ENCODE results near the gene CD320. TPM values are rescaled to one million over a fixed set of nuclear protein-coding genes. Genes with fewer than 3 reads are reported as not detected.

The CD320 gene
- total and polyA plus RNA-seq, 4 donors, result 19.1 to 55.6 (median 46.2) TPM

GRCh38 chr19:8261881-8262280 lies 46.3 kb downstream of the CD320 start:
- Histone ChIP-seq H3K9ac (ENCODE audit: insufficient read depth in 1 of 2, low read length in 2 of 2) (no peak overlapping the region), H3K27me3 (ENCODE audit: control insufficient read depth in 3 of 3, insufficient read depth in 3 of 3, low read length in 2 of 3) (no peaks in the 10 kb centered on the region), H3K4me1 (ENCODE audit: control insufficient read depth in 5 of 5, insufficient read depth in 5 of 5, low read length in 5 of 5) (no peaks in the 10 kb centered on the region), H3K36me3 (ENCODE audit: control insufficient read depth in 4 of 4, insufficient read depth in 4 of 4, low read length in 4 of 4) (peaks cover 0 to 17% (median 7%) of the 10 kb centered on the region in 4 donors), H3K9me3 (ENCODE audit: control insufficient read depth in 4 of 4, insufficient read depth in 3 of 4, low read length in 3 of 4) (no peaks in the 10 kb centered on the region), H3K4me3 (no peak overlapping the region), H3K27ac (ENCODE audit: low read depth in 1 of 2, low read length in 1 of 2) (no peak overlapping the region)
- ATAC-seq (ENCODE audit: insufficient read depth, low FRiP score) (no peak), DNase-seq (no peak)
- no peak for TF ChIP-seq CTCF (IDR thresholded peaks at IDR 0.05; ENCODE audit: control extremely low read depth, extremely low read depth)
- 95% methylated on average over 14 of the region's 14 CpGs for WGBS, 2 donors

GRCh38 chr19:8261347-8261746 lies 46.8 kb downstream of the CD320 start:
- no peak overlapping the region for H3K4me3 ChIP-seq
- no peak for TF ChIP-seq CTCF (IDR thresholded peaks at IDR 0.05; ENCODE audit: control extremely low read depth, extremely low read depth)
- DNase-seq (no peak), ATAC-seq (ENCODE audit: insufficient read depth, low FRiP score) (no peak)
- H3K36me3 ChIP-seq (ENCODE audit: control insufficient read depth in 4 of 4, insufficient read depth in 4 of 4, low read length in 4 of 4), result peaks cover 0 to 22% (median 10%) of the 10 kb centered on the region in 4 donors
- no peaks in the 10 kb centered on the region for H3K27me3 ChIP-seq (ENCODE audit: control insufficient read depth in 3 of 3, insufficient read depth in 3 of 3, low read length in 2 of 3)
- H3K9ac ChIP-seq (ENCODE audit: insufficient read depth in 1 of 2, low read length in 2 of 2), result no peak overlapping the region
- H3K27ac ChIP-seq (ENCODE audit: low read depth in 1 of 2, low read length in 1 of 2), result no peak overlapping the region
- 94 to 95% methylated on average over 7 to 9 of the region's 9 CpGs for WGBS, 2 donors
- H3K9me3 ChIP-seq (ENCODE audit: control insufficient read depth in 4 of 4, insufficient read depth in 3 of 4, low read length in 3 of 4), result no peaks in the 10 kb centered on the region
- H3K4me1 ChIP-seq (ENCODE audit: control insufficient read depth in 5 of 5, insufficient read depth in 5 of 5, low read length in 5 of 5), result no peaks in the 10 kb centered on the region

- no peak overlapping the region for H3K4me3 ChIP-seq
- H3K27me3 ChIP-seq (ENCODE audit: control insufficient read depth in 3 of 3, insufficient read depth in 3 of 3, low read length in 2 of 3), result no peaks in the 10 kb centered on the region
- H3K4me1 ChIP-seq (ENCODE audit: control insufficient read depth in 5 of 5, insufficient read depth in 5 of 5, low read length in 5 of 5), result no peaks in the 10 kb centered on the region
- H3K9ac ChIP-seq (ENCODE audit: insufficient read depth in 1 of 2, low read length in 2 of 2), result no peak overlapping the region
- DNase-seq (no peak), ATAC-seq (ENCODE audit: insufficient read depth, low FRiP score) (no peak)
- WGBS, 2 donors, result 94 to 97% methylated on average over 3 of the region's 3 CpGs
- no peaks in the 10 kb centered on the region for H3K9me3 ChIP-seq (ENCODE audit: control insufficient read depth in 4 of 4, insufficient read depth in 3 of 4, low read length in 3 of 4)
- H3K27ac ChIP-seq (ENCODE audit: low read depth in 1 of 2, low read length in 1 of 2), result no peak overlapping the region
- H3K36me3 ChIP-seq (ENCODE audit: control insufficient read depth in 4 of 4, insufficient read depth in 4 of 4, low read length in 4 of 4), result peaks cover 0 to 34% (median 16%) of the 10 kb centered on the region in 4 donors
- no peak for TF ChIP-seq CTCF (IDR thresholded peaks at IDR 0.05; ENCODE audit: control extremely low read depth, extremely low read depth)
Observed at GRCh38 chr19:8259922-8260247, 48.3 kb downstream of the CD320 start.
